Uterus (tissue), 2 donors: Measurements from ENCODE around the gene KLC1.

Source experiments
- CTCF ChIP-seq, 4 experiments: fragments of 200-600 bp in 2 of 4; fragments of 450-650 bp in 2 of 4; sonication (generic) in 2 of 4; IDR thresholded peaks; one replicate each; pipeline ENCODE4 v1.5.1; 2016 to 2019; ENCODE audit warnings: antibody characterized with exemption in 4 of 4, mild to moderate bottlenecking in 2 of 4, moderate library complexity in 1 of 4
- POLR2A ChIP-seq, 2 donors: fragments of 450-650 bp; IDR thresholded peaks; one replicate each; pipeline ENCODE4 v1.6.1; 2016; ENCODE audit warnings: antibody characterized with exemption in 2 of 2, mild to moderate bottlenecking in 1 of 2, moderate library complexity in 1 of 2

- TF ChIP-seq CTCF (IDR thresholded peaks at IDR 0.05) (no peak), POLR2A (IDR thresholded peaks at IDR 0.05) (no peak)
These were observed 105.3 kb downstream of the KLC1 start for GRCh38 chr14:103734081-103734888.
